H1 (cell line): ENCODE measurements around the gene AHSG. TPM values are rescaled to one million over a fixed set of nuclear protein-coding genes. Genes with fewer than 3 reads are reported as not detected.

Source experiments
- ASH2L ChIP-seq: fragments of 200-600, 300-600 bp; sonication (generic); IDR thresholded peaks from one replicate; pipeline ENCODE4 v1.7.1; 2017; ENCODE audit warnings: low read length
- BACH1 ChIP-seq: IDR thresholded peaks from 2 replicates; pipeline ENCODE4 v1.6.1; 2012; ENCODE audit warnings: low read length, improper control_type of control experiment
- CHD2 ChIP-seq: IDR thresholded peaks from 2 replicates; pipeline ENCODE4 v1.6.1; 2012; ENCODE audit warnings: low read length, improper control_type of control experiment
- EGR1 ChIP-seq: IDR thresholded peaks from 2 replicates; pipeline ENCODE4 v1.6.1; 2011; ENCODE audit warnings: low read depth, low read length, borderline replicate concordance
- EP300 ChIP-seq, 2 experiments: IDR thresholded peaks; 1 replicate in 1 of 2; 2 replicates in 1 of 2; pipeline ENCODE4 v1.6.1; 2011 to 2012; ENCODE audit warnings: low read depth in 2 of 2, low read length in 2 of 2, mild to moderate bottlenecking in 2 of 2, borderline replicate concordance in 1 of 2, inconsistent platforms in 1 of 2, moderate library complexity in 1 of 2
- KDM5A ChIP-seq: fragments of 200-600 bp; IDR thresholded peaks from 2 replicates; pipeline ENCODE4 v1.7.1; 2012; ENCODE audit warnings: mild to moderate bottlenecking, low read length, inconsistent platforms, mixed read lengths
- MAFK ChIP-seq: IDR thresholded peaks from 2 replicates; pipeline ENCODE4 v1.6.1; 2012; ENCODE audit warnings: low read depth, mild to moderate bottlenecking, improper control_type of control experiment, low read length
- MAX ChIP-seq: IDR thresholded peaks from 2 replicates; pipeline ENCODE4 v1.6.1; 2012; ENCODE audit warnings: inconsistent platforms
- NANOG ChIP-seq: IDR thresholded peaks from 2 replicates; pipeline ENCODE4 v1.6.1; 2011; ENCODE audit warnings: low read length, low read depth, mild to moderate bottlenecking, inconsistent platforms; ENCODE audit not compliant: insufficient read depth, poor library complexity, severe bottlenecking
- PHF8 ChIP-seq: fragments of 200-600 bp; sonication (generic); conservative IDR thresholded peaks from 2 replicates; pipeline ENCODE4 v1.7.1; 2012; ENCODE audit warnings: low read depth, mild to moderate bottlenecking, inconsistent platforms, low read length, moderate library complexity
- POLR2AphosphoS5 ChIP-seq: IDR thresholded peaks from 2 replicates; pipeline ENCODE4 v1.6.1; 2011; ENCODE audit warnings: low read depth, low read length
- RBBP5 ChIP-seq: IDR thresholded peaks from 2 replicates; pipeline ENCODE4 v1.7.1; 2012; ENCODE audit warnings: low read depth, mild to moderate bottlenecking, inconsistent platforms, low read length, moderate library complexity, borderline replicate concordance
- RXRA ChIP-seq: IDR thresholded peaks from 2 replicates; pipeline ENCODE4 v1.6.1; 2011; ENCODE audit warnings: low read depth, mild to moderate bottlenecking, low read length, moderate library complexity; ENCODE audit not compliant: insufficient read depth
- SP4 ChIP-seq: IDR thresholded peaks from 2 replicates; pipeline ENCODE4 v1.6.1; 2012; ENCODE audit warnings: low read length, inconsistent platforms
- SRF ChIP-seq: IDR thresholded peaks from 2 replicates; pipeline ENCODE4 v1.6.1; 2011; ENCODE audit warnings: mild to moderate bottlenecking, low read depth, low read length, moderate library complexity
- SUZ12 ChIP-seq: fragments of 200-600 bp; sonication (generic); IDR thresholded peaks from 2 replicates; pipeline ENCODE4 v1.6.1; 2012; ENCODE audit warnings: mild to moderate bottlenecking, inconsistent platforms, low read length, moderate library complexity, mixed read lengths
- TAF1 ChIP-seq: IDR thresholded peaks from 2 replicates; pipeline ENCODE4 v1.6.1; 2011; ENCODE audit warnings: mild to moderate bottlenecking, low read depth, low read length
- TCF12 ChIP-seq: IDR thresholded peaks from 2 replicates; pipeline ENCODE4 v1.6.1; 2011; ENCODE audit warnings: low read depth, mild to moderate bottlenecking, low read length
- TEAD4 ChIP-seq: IDR thresholded peaks from 2 replicates; pipeline ENCODE4 v1.6.1; 2012; ENCODE audit warnings: low read depth, low read length, inconsistent platforms, mixed read lengths
- polyA plus RNA-seq, 7 experiments: library from polyadenylated mRNA; depleted of rRNA in 3 of 7; stranded (reverse) in 5 of 7; unstranded in 2 of 7; fragments of >200 nt in 5 of 7; fragments of 200-250 nt in 2 of 7; gene quantifications; 1 replicate in 5 of 7; 2 replicates in 1 of 7; 4 replicates in 1 of 7; pipeline versions ENCODE4 v1.2.1 to v1.2.3, GENCODE V29; 2011 to 2013; ENCODE audit warnings: missing spikeins in 2 of 7, mixed read lengths in 2 of 7
- total RNA-seq: library from RNA; stranded (reverse); fragmentation: NEBNext Ultra II Directional; extraction: Animal tissue kit (Norgen Biotek cat#: 25700); gene quantifications from 2 replicates; pipeline ENCODE4 v1.2.1, GENCODE V29; 2021

Gene AHSG
- total and polyA plus RNA-seq, 2 of the 8 experiments (the other 6 are each of a cell fraction or from before 2014, with no cell fraction given): 0.68 to 0.78 TPM

- TF ChIP-seq KDM5A (0 out of 2 replicates have a peak, but pooled peaks have one; percentile 36), EP300 (IDR thresholded peaks at IDR 0.05; ENCODE audit: borderline replicate concordance in 1 of 2, low read depth in 2 of 2, low read length in 2 of 2) (peak in 1 of 2 experiments; percentile 67; a peak in 1 of 3 replicates), TAF1 (peak; percentile 97), EGR1 (peak; percentile 75; the same call in 1 of the 2 replicates), NANOG (peak; percentile 62), RXRA (no peak), ASH2L (peak; percentile 88), MAFK (no peak), SRF (0 out of 2 replicates have a peak, but pooled peaks have one; percentile 9), CHD2 (no peak), POLR2AphosphoS5 (peak; percentile 89), BACH1 (peak; percentile 53), PHF8 (peak; percentile 86), SP4 (peak; percentile 40; the same call in 1 of the 2 replicates), MAX (peak; percentile 39), TCF12 (no peak), SUZ12 (no peak), TEAD4 (no peak), RBBP5 (peak; percentile 87; the same call in 1 of the 2 replicates)
These were observed 45.6 kb upstream of the AHSG start, which contains the start of gene TBCCD1 (continued) for GRCh38 chr3:186567072-186567921.
